ENCODE results near the gene OR2G2. TPM values are rescaled to one million over a fixed set of nuclear protein-coding genes. Genes with fewer than 3 reads are reported as not detected.

OR2G2 gene
- polyA plus RNA-seq, 1 donor (not counting 4 experiments of a cell fraction or from before 2014, with no cell fraction given) = not detected

DNA sequence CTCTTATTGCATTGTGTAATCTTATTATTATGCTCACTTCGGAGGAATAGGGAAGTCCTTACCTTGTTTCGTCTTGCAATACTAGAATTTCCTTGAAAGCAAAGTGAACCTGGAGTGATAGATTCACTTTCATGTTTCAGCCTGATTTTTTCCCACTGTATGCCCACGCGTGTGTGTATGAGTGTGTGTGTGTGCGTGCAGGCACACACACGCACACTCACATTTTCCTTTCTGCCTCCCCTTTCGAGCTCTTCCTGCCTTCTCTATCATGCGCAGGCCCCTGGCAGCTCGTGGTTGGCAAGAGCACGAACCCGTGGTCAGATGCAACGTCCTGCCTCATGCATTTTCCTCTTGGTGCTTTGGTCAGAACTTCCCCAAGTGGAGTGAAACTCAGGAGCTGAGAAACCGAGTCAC is 39.4 kb upstream of the OR2G2 start, which contains the start of gene GCSAML:
Gene GCSAML, plus strand, starts transcription at position 366 of the 414 bp plus-strand sequence. CDS start 58 bp downstream, outside the sequence.
- dilution Hi-C loops (cut with MboI; ENCODE audit: extremely low pct_ligation_motif_present, low sequenced_read_pairs) = no loop called here
- Histone ChIP-seq H3K9me3 (ENCODE audit: control insufficient read depth, low read depth, low read length) (peaks cover 3% of the 10 kb centered on the region), H3K4me3 (ENCODE audit: control insufficient read depth in 2 of 3, extremely low read depth in 1 of 3, insufficient read depth in 2 of 3, low read depth in 1 of 3, low read length in 3 of 3) (no peak within 1 kb of the TSS), H3K4me1 (ENCODE audit: control insufficient read depth, extremely low read depth, insufficient read depth, low read length) (no peaks in the 10 kb centered on the region), H3K27ac (ENCODE audit: control insufficient read depth, insufficient read depth, low read length) (no peak within 1 kb of the TSS), H3K9ac (ENCODE audit: control insufficient read depth, extremely low read depth, insufficient read depth, low read length) (no peak within 1 kb of the TSS), H3K4me2 (ENCODE audit: control insufficient read depth, extremely low read depth, insufficient read depth, low read depth, low read length) (no peak within 1 kb of the TSS), H2AFZ (ENCODE audit: control insufficient read depth, low read length) (no peak within 1 kb of the TSS), H4K20me1 (ENCODE audit: control insufficient read depth, extremely low read depth, insufficient read depth, low read length) (no peaks in the 10 kb centered on the region), H3K27me3 (ENCODE audit: control insufficient read depth, extremely low read depth, insufficient read depth, low read length) (no peaks in the 10 kb centered on the region), H3K9me1 (ENCODE audit: control insufficient read depth, extremely low read depth, insufficient read depth, low read length) (no peaks in the 10 kb centered on the region), H3K36me3 (ENCODE audit: control insufficient read depth in 2 of 2, extremely low read depth in 1 of 2, insufficient read depth in 2 of 2, low read length in 2 of 2) (no peaks in the 10 kb centered on the region), H3K79me2 (ENCODE audit: control insufficient read depth, insufficient read depth, low read length) (no peaks in the 10 kb centered on the region)
- FAIRE-seq = no peak
- DNase-seq (ENCODE audit: low read depth, low spot score) = no peak
- TF ChIP-seq, protein P1, sequence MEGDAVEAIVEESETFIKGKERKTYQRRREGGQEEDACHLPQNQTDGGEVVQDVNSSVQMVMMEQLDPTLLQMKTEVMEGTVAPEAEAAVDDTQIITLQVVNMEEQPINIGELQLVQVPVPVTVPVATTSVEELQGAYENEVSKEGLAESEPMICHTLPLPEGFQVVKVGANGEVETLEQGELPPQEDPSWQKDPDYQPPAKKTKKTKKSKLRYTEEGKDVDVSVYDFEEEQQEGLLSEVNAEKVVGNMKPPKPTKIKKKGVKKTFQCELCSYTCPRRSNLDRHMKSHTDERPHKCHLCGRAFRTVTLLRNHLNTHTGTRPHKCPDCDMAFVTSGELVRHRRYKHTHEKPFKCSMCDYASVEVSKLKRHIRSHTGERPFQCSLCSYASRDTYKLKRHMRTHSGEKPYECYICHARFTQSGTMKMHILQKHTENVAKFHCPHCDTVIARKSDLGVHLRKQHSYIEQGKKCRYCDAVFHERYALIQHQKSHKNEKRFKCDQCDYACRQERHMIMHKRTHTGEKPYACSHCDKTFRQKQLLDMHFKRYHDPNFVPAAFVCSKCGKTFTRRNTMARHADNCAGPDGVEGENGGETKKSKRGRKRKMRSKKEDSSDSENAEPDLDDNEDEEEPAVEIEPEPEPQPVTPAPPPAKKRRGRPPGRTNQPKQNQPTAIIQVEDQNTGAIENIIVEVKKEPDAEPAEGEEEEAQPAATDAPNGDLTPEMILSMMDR (optimal IDR thresholded peaks at IDR 0.05 in 1 of 3, IDR thresholded peaks at IDR 0.05 in 1 of 3, conservative IDR thresholded peaks at IDR 0.05 in 1 of 3; ENCODE audit: extremely low read depth in 1 of 3, insufficient read depth in 2 of 3, low read length in 3 of 3) = no peak
- TF ChIP-seq EZH2 (IDR thresholded peaks at IDR 0.05; ENCODE audit: low read length) = no peak

DNA sequence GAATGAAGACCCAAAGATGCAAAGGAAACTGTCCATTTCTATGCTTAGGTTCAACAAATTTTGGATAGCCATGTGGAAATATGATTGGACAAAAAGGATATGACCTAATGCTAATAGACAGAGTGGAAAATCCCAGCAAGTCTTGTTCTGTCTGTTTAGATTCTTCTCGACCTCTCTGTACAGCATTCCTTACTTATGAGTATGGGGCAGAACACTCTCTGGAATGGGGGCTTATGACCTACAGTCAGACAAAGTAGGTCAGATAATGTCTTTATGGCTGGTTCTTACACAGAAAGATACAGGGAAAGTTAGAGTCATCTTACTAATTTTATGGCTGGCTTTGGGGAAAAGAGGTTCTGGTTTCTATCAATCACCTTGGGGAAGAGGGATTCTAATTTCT is 36.4 kb upstream of the OR2G2 start:
- dilution Hi-C loops (cut with MboI; ENCODE audit: extremely low pct_ligation_motif_present, low sequenced_read_pairs) = no loop called here
- TF ChIP-seq, protein P1 (optimal IDR thresholded peaks at IDR 0.05 in 1 of 3, IDR thresholded peaks at IDR 0.05 in 1 of 3, conservative IDR thresholded peaks at IDR 0.05 in 1 of 3; ENCODE audit: extremely low read depth in 1 of 3, insufficient read depth in 2 of 3, low read length in 3 of 3) = no peak
- no peak for TF ChIP-seq EZH2 (IDR thresholded peaks at IDR 0.05; ENCODE audit: low read length)
- no peak overlapping the region for H2AFZ ChIP-seq (ENCODE audit: control insufficient read depth, low read length)
- H3K27ac ChIP-seq (ENCODE audit: control insufficient read depth, insufficient read depth, low read length) = no peak overlapping the region
- no peaks in the 10 kb centered on the region for H4K20me1 ChIP-seq (ENCODE audit: control insufficient read depth, extremely low read depth, insufficient read depth, low read length)
- H3K36me3 ChIP-seq (ENCODE audit: control insufficient read depth in 2 of 2, extremely low read depth in 1 of 2, insufficient read depth in 2 of 2, low read length in 2 of 2) = no peaks in the 10 kb centered on the region
- H3K4me1 ChIP-seq (ENCODE audit: control insufficient read depth, extremely low read depth, insufficient read depth, low read length) = no peaks in the 10 kb centered on the region
- no peaks in the 10 kb centered on the region for H3K9me1 ChIP-seq (ENCODE audit: control insufficient read depth, extremely low read depth, insufficient read depth, low read length)
- H3K27me3 ChIP-seq (ENCODE audit: control insufficient read depth, extremely low read depth, insufficient read depth, low read length) = no peaks in the 10 kb centered on the region
- no peak overlapping the region for H3K9ac ChIP-seq (ENCODE audit: control insufficient read depth, extremely low read depth, insufficient read depth, low read length)
- no peak overlapping the region for H3K4me3 ChIP-seq (ENCODE audit: control insufficient read depth in 2 of 3, extremely low read depth in 1 of 3, insufficient read depth in 2 of 3, low read depth in 1 of 3, low read length in 3 of 3)
- DNase-seq (ENCODE audit: low read depth, low spot score) = no peak
- H3K4me2 ChIP-seq (ENCODE audit: control insufficient read depth, extremely low read depth, insufficient read depth, low read depth, low read length) = no peak overlapping the region
- H3K79me2 ChIP-seq (ENCODE audit: control insufficient read depth, insufficient read depth, low read length) = no peaks in the 10 kb centered on the region
- no peak for FAIRE-seq
- H3K9me3 ChIP-seq (ENCODE audit: control insufficient read depth, low read depth, low read length) = peaks cover 2% of the 10 kb centered on the region
